Activated CD8-positive, alpha-beta memory T cell treated with anti-CD3 and anti-CD28 coated beads for 1 hour (primary cell): Measurements from ENCODE around the gene PSKH1.
A peak's percentile ranks its signal among the peaks of the same experiment; 100 is the strongest.
"Not testable (repeated sequence)": the region's sequence is repeated elsewhere in the genome, so short reads cannot be mapped to it uniquely, and the experiment has no call there.

ENCODE experiments used
- DNase-seq, 2 donors: peaks; one replicate each; pipeline ENCODE4 v3.0.0-alpha.2; 2020; ENCODE audit warnings: low read depth in 1 of 2; ENCODE audit errors: extremely low read depth in 1 of 2

Gene PSKH1

GRCh38 chr16:67954421-67955196, 61.6 kb downstream of the PSKH1 start:
- no peak for DNase-seq

GRCh38 chr16:67957622-67958021, 64.6 kb downstream of the PSKH1 start:
- no peak for DNase-seq

GRCh38 chr16:67959536-67960329, 66.7 kb downstream of the PSKH1 start:
- DNase-seq, result no peak

- no peak for DNase-seq
Measured at GRCh38 chr16:67961551-67961957, 68.5 kb downstream of the PSKH1 start.

- no peak for DNase-seq
Measured at GRCh38 chr16:67962135-67962534, 69.1 kb downstream of the PSKH1 start.

- no peak for DNase-seq
Measured at GRCh38 chr16:67963292-67963661, 70.2 kb downstream of the PSKH1 start.

GRCh38 chr16:67963662-67964321, 70.7 kb downstream of the PSKH1 start:
- DNase-seq, result no peak

GRCh38 chr16:67964477-67965131, 71.5 kb downstream of the PSKH1 start:
- DNase-seq, result no peak

- no peak for DNase-seq
Measured at GRCh38 chr16:67965668-67966548, 72.9 kb downstream of the PSKH1 start.

- DNase-seq, result no peak
Measured at GRCh38 chr16:67966549-67967182, 73.6 kb downstream of the PSKH1 start.

GRCh38 chr16:67967183-67967957, 74.3 kb downstream of the PSKH1 start:
- DNase-seq, result no peak

GRCh38 chr16:67967958-67968399, 74.9 kb downstream of the PSKH1 start:
- DNase-seq, result peak in 1 of 2 donors; percentile 14

- DNase-seq, result peak; percentile 55 to 78
Measured at GRCh38 chr16:67968400-67969253, 75.6 kb downstream of the PSKH1 start, which contains the start of gene SLC12A4. TSS of gene SLC12A4 (minus strand) at chr16:67968637. CDS start at chr16:67968553, 84 bp downstream.

GRCh38 chr16:67969254-67970039, 76.4 kb downstream of the PSKH1 start:
- DNase-seq, result no peak

GRCh38 chr16:67971111-67971510, 78.1 kb downstream of the PSKH1 start:
- no peak for DNase-seq

GRCh38 chr16:67972285-67972684, 79.2 kb downstream of the PSKH1 start:
- DNase-seq, result not testable (repeated sequence)
